ENCODE data around the gene LRRC34.

Gene LRRC34

DNA sequence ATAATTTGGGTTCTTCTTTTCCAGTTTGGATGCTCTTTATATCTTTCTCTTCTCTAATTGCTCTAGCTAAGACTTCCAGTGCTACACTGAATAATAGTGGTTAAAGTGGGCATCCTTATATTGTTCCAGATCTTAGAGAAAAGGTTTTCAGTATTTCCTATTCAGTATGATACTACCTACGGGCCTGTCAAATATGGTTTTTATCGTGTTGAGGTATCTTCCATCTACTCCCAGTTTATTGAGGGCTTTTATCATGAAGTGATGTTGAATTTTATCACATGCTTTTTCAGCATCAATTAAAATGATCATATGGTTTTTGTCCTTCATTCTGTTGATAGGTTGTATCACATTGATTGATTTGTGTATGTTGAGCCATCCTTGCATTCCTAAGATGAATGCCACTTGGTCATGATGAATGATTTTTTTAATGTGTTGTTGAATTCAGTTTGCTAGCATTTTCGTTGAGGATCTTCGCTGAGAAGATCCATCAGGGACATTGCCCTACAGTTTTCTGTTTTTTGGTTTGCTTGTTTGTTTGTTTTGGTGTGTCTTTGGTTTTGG is 3.0 kb upstream of the LRRC34 start:
- in situ Hi-C loops (cut with HindIII; ENCODE audit: low sequenced_read_pairs): no loop called here

DNA sequence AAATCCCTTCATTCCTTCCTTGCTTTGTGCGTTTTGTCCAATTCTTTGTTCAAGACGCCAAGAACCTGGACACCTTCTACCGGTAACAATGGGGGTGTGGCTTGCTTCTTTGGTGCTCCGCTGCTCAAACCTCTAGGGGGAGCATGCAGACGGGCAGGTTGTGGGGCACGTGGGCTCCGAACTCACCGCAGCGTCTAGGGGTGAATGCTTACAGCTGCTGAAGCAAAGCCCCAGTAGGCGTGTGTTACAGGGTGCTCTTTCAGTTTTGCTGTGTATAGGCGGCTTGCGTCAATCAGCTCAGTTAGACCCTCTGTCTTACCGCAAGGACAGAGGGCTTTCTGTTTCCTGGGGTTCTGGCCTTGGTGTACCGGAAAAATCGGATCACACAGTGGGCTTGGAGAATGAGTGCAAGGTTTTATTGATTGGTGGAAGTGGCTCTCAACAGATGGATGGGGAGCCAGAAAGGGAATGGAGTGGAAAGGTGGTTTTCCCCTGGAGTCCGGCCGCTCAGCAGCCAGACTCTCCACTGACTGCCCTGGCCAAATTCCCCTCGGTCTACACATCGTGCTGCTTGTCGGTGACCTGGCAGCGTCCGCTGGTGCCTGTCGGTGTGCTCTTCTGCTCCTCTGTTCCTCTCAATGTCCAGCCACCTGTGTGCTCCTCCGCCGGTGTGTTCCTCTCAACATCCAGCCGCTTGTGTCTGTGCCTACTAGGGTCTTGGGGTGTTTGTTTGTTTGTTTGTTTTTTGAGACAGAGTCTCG is 1.2 kb upstream of the LRRC34 start:
- in situ Hi-C loops (cut with HindIII; ENCODE audit: low sequenced_read_pairs): no loop called here

DNA sequence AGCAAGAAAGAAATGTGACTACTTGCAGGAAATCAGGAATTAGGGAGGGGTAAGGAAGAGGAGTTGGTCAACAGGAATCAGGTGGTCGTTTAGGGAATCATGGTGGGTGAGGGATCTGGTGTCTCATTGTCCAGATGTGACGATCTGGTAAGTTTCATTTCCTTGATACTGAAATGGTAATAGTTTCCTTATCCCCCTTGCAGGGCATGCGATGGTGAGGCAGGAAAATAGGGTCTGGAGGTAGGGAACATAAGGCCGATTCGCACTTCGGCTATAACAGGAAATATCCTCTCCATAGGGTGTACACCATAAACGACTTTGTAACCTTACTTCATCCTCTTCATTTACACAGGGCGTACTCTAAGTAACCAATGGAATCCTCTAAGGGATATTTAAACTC is 574 bp upstream of the LRRC34 start:
- in situ Hi-C loops (cut with HindIII; ENCODE audit: low sequenced_read_pairs): no loop called here

DNA sequence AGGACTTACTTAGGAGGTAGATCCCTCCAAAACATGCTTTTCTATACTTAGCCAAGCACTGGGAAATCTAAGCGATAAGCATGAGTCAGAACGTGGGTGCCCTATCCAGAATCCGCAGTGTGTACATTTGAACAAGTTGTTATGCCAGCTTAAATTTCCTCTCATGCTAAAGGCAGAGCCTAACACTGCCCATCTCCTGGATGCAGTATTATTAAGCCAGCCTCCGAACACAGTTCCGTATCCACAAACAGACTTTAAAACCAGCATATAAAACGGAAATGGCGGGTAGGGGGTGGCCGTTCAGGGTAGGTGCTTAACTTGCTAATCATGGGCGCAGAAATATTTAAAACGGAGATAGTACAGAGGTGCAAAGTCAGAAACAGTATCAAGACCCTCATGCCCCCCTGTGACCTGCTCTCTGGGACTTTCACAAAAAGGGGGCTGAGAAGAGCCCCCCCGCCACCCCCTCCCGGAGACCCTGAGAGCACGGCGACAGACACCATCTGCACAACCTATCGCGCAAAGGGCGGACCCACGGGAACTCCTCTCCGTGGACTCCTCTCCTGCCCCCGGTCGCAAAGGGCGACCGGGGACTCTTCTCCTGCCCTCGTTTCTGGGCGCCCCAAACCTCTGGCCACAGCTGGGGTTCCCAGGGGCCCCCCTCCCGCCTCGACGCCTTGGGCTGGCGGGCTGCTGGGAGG is 923 bp downstream of the LRRC34 start:
- in situ Hi-C loops (cut with HindIII; ENCODE audit: low sequenced_read_pairs): no loop called here

DNA sequence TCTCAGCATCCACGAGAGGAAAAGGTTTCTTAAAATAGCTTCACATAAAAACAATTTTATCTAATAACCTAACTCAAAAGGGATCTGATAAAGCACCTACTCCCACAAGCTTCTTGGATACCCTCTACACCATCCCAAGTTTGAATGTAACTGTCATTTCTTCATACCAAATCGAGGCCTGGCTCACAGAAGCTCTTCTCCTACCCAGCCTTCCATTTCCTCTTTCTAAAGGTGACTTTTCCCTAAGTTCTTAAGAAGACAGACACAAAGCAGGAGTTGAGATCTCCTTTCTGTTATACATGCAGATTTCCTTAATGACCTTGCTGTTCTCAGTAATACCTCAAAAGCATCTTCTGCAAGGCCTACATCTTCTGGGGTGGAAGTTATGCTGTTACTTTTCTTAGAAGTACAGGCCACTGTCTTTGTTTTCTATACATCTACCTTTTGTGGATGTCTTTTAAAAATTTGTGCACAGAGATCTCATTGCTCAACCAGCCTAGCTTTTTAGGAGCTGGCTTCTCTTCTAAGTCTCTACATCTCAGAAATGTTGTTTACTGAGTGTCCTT is 3.4 kb downstream of the LRRC34 start:
- in situ Hi-C loops (cut with HindIII; ENCODE audit: low sequenced_read_pairs): no loop called here

DNA sequence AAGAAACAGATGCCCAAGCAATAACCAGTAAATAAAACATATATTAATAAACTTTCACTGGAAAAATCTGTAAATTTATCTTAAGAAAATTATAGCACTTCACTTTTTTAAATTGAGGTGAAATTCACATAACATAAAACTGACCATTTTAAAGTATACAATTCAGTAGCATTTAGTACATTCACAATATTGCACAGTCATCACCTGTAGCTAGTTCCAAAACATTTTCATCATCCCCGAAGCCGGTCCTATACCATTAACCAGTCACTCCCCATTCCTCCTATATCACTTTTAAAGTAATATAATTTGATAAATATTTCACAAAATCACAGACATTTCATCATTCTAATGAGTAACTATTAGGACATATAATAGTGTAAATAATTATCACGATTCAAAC is 8.0 kb downstream of the LRRC34 start:
- in situ Hi-C loops (cut with HindIII; ENCODE audit: low sequenced_read_pairs): no loop called here

DNA sequence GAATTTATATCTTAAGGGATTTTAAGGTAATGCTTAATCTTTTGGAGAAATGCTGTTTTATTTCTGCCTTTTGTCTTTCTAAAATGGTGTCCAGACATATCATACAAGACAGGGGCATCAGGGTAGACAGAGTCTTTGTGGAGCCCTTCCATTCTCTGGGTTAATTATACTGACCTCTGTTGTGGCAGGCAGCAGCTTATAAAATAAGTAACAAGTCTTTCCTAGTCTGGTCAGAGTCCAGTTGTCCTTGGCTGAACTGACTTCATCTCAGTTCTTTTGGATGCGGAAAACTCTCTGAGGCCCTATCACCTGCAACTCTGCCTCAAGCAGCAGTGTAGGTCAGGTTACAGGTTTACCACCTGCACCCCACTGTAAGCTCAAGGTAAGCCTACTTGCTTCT is 20.3 kb downstream of the LRRC34 start:
- in situ Hi-C loops (cut with HindIII; ENCODE audit: low sequenced_read_pairs): no loop called here

DNA sequence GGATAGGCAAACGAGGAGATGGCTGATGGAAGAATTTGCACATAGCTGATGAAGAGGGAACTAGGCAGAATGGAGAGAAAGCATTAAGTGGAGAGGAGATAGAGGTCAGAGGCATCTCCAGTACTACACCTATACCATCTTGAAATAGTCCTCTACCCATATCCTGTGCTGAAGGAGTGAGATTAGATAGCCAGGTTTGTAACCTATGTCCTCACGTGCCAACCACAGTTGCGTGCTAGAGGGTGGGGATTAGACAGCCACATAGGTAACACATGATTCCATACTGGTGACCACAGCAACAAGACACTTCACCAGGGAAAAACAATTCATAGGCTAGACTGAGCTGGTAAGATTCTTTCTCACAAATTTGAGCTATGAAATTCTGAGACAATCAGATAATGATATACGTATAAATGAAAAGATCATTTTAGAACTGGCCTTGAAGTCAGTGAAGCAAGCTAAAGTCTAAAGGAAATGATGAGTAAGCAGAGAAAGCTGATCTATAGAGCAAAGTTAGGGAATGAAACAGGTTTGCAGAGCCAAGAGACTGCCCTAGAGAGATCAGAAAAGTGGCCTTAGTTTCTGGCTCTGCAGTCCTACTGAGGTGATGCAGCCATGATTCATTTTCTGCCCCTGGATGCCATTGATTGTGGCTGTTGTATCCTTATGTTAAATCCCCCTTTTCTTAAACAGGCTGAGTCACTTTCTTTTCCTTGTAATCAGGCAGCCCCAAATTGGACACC is 21.8 kb downstream of the LRRC34 start:
- in situ Hi-C loops (cut with HindIII; ENCODE audit: low sequenced_read_pairs): no loop called here

DNA sequence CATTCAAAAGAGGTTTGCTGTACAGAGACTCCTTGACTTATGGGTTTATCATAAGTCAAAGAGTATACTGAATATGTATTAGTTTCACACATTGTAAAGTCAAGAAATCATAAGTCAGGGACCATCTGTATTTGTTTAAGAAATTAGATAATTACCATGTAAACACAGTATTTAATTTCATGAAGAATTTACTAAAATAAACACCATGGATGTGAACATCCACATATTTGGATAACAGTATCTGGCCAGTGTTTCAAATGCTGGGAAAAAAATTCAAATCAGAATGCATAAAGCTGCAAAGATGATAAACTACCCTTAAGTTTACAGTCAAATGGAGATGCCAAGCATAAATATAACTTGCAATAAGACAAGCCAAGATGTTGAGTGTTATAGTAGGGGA is 22.5 kb downstream of the LRRC34 start:
- in situ Hi-C loops (cut with HindIII; ENCODE audit: low sequenced_read_pairs): no loop called here

DNA sequence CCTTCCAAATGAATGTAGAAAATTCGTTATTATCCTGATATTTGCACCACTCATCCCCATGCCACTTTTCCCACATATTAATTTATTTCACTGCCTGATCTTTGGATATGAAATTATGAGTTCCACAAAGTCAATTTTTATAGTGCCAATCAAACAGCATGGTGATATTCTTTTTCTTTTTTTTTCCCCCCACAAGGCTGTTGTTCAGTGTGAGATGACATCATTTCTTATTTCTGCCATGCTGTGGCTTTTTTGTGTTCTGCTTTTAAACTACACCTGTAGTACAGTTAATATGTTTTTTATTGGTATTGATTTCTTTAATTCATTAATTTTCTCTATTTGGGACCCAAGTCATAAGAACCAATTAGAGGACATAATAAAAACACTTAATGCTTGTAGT is 24.9 kb downstream of the LRRC34 start:
- in situ Hi-C loops (cut with HindIII; ENCODE audit: low sequenced_read_pairs): no loop called here

DNA sequence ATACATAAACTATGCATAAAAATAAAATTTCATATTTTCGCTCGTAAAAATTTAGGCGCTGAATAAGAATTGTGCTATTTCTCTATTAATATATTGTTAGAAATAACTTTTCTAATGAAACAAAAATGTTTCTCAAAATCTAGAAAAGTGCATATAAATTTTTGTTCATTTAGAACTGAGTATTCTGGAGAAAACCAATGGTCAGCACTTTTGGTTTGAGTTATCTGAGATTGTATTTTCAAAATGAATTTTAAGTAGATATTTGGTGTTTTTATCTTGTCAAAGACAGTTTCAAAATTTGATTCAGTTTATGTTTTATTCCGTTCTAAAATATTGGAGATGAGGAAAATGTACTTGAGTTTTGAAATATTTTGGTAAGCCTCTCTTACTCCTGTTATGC is 25.6 kb downstream of the LRRC34 start:
- in situ Hi-C loops (cut with HindIII; ENCODE audit: low sequenced_read_pairs): no loop called here

DNA sequence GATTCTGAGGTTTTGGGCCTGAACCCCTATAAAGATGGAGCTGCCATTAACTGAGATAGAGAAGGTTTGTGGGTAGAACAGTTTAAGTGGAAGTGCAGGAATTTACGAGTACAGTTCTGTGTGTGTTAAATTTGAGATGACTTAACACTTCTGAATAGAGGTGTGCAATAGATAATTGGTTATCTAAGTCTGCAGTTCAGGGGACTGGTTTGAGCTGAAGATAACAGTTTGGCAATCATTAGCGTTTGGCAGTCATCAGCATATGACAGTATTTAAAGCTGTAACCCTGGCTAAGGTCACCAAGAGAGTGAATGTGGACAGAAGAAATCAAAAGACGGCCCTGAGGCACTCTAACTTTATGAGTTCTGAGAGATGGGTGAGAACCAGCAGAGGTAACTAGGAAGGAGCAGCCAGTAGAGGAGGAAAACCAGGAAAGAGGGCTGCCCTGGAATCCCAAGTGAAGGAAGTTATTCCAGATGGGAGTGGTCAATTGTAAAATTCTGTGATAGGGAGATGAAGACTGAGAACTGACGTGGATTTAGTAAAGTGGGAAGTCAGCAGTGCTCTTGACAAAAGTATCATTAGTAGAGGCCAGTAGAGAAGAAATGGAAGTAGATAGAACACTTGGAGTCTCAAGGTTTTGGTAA is 31.4 kb downstream of the LRRC34 start:
- in situ Hi-C loops (cut with HindIII; ENCODE audit: low sequenced_read_pairs): no loop called here

DNA sequence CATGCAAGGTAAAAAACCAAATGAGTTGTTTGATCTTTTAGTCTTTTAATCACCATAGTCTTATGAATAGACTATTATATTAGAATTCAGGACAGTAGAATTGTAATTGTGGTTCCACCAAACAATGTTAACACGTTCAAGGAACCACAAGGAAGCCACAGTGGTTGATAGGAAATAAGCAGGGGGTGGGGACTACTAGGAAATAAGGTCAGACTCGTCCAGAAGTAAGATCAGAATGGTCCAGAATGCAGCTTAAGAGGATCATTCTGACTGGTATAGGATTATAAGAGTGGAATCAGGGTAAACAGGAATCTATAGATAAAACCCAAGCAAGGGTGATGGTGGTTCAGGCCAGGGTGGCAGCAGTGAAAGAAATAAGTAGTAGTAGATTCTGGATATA is 32.0 kb downstream of the LRRC34 start:
- in situ Hi-C loops (cut with HindIII; ENCODE audit: low sequenced_read_pairs): no loop called here

DNA sequence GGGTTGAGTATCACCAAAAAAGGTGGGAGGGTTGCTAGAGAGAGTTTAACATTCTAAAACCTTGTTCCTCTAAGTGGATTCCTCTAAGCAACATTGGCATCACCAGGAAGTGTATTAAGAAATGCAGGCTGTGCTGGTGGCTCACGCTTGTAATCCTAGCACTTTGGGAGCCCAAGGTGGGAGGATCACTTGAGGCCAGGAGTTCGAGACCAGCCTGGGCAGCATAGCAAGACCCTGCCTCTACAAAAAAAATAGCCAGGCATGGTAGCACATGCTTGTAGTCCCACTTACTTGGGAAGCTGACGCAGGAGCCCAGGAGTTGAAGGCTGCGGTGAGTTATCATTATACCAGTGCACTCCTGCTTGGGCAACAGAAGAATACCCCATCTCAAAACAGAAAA is 34.9 kb downstream of the LRRC34 start:
- in situ Hi-C loops (cut with HindIII; ENCODE audit: low sequenced_read_pairs): no loop called here

DNA sequence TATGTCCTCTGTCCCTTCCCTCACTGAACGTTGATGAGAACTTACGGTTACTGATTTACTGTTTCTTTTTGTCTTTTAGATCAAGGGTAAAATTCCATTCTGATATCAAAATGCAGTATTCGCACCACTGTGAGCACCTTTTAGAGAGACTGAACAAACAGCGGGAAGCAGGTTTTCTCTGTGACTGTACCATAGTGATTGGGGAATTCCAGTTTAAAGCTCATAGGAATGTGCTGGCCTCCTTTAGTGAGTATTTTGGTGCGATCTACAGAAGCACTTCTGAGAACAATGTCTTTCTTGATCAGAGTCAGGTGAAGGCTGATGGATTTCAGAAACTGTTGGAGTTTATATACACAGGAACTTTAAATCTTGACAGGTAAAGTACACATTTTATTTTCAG is 38.5 kb downstream of the LRRC34 start:
- in situ Hi-C loops (cut with HindIII; ENCODE audit: low sequenced_read_pairs): no loop called here

DNA sequence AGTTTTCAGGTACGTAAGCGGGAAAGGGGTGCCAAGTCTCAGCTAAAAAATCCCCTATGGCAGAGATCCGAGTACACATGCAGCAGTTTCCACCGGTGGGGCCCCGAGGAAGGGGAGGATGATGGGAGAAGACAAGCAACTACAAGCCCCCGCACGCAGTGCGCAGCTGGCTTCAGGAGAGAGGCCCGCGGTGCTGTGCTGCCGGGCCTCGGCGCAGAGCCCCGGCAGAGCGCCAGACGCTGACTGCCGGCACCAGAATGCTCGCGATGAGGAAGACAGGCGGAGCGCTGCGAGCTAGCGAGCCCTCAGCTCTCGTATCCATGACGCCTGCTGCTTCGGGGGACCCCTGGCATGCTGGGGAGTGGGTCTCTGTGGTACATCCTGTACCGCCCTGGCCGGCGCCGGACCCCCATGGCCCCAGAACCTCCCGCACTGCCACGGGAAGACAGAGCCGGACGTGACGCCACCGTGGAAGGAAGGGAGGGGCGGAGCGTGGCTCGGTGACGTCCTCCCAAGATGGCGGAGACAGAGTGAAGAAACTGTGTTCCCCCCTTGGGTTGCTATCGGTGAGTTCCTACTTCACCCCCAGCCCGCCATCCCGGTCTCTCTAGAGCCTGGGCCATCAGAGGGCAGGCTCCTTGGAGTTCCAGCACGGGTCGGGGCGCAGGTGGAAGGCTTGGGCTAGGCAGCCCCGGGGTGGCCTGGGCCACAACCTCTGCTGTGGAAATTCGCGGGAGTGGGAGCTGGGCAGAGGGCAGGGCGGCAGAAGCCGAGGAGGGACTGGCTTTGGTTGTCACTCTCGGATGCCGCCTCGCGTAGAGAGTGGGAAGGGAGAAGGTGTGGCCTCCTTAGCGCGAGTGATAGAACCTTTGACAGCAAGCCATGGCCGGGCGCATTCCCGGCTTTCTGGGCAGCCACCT is 39.5 kb downstream of the LRRC34 start, which contains the start of gene MYNN:
MYNN (plus strand) TSS at position 500 of the 920 bp plus-strand sequence. CDS start 900 bp downstream, outside the sequence.
- in situ Hi-C loops (cut with HindIII; ENCODE audit: low sequenced_read_pairs): no loop called here

DNA sequence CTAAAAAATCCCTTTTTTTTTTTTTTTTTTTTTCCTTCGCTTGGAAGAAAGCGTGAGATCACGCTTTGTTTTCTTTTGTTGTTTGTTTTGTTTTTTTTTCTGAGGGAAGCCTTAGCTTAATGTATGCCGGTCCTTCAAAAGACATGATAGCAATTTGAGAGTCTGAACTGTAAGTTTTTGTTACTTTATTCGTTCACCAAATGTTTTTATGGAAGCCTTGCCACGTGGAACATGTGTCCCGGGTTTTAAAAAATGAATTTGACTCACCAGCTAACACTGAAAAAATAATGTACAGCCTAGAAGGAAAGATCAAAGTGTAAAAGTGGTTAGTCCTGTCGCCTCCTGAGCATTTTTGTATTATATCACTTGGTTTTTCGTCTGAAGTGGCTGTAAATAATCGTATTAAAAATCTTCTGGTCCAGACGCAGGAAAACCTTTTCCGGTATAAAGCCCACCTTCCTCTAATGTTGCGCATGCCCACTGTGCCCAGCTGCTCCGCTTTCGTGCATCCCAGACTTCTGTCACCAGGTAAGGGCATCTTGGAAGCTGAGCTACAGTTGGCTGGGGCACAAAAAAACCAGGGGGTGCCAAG is 40.3 kb downstream of the LRRC34 start:
- in situ Hi-C loops (cut with HindIII; ENCODE audit: low sequenced_read_pairs): no loop called here

DNA sequence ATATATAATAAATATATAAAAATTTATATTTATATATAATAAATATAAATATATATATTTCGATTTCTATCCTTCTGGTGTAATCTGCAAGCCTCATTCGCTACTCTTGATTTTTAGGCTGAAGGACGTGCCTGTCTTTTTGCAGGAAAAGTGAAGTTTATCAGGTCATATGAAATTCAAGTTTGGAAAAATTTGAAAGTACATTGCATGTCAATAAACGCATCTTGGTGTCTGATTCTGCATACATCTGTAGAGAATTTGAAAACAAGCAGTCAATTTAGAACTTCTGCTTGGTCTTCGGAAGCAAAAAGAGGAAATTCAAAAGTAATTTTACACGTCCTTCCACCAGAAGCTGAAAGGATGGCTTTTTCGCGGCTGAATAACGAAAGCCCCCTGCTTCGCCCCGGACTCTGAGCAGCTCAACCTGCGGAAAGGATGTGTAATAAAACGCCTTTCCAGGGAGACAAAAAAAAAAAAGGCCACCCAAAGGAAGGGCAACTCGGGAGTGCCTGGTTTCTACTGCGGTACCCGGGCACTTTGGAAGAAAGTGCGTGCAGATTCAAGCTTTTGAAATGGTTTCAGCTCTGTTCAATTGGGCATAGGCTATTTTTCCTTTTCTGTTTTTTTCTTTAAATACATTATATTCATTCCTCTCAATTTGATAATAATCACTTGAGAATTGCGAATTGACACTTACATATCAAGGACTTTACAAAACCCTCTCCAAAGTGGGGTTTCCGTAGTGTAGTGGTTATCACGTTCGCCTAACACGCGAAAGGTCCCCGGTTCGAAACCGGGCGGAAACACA is 41.0 kb downstream of the LRRC34 start:
- in situ Hi-C loops (cut with HindIII; ENCODE audit: low sequenced_read_pairs): no loop called here

Measured in DLD1 (cell line).